DMS 273 treated with DMSO at 0.1 percent for 48 hours (cell line): ENCODE measurements around the gene PTPRK.
A peak's percentile ranks its signal among the peaks of the same experiment; 100 is the strongest.

Experiments used
- DNase-seq: peaks from one replicate; lab custom pipeline; 2025; lab: John Stamatoyannopoulos, UW

Gene PTPRK

DNA sequence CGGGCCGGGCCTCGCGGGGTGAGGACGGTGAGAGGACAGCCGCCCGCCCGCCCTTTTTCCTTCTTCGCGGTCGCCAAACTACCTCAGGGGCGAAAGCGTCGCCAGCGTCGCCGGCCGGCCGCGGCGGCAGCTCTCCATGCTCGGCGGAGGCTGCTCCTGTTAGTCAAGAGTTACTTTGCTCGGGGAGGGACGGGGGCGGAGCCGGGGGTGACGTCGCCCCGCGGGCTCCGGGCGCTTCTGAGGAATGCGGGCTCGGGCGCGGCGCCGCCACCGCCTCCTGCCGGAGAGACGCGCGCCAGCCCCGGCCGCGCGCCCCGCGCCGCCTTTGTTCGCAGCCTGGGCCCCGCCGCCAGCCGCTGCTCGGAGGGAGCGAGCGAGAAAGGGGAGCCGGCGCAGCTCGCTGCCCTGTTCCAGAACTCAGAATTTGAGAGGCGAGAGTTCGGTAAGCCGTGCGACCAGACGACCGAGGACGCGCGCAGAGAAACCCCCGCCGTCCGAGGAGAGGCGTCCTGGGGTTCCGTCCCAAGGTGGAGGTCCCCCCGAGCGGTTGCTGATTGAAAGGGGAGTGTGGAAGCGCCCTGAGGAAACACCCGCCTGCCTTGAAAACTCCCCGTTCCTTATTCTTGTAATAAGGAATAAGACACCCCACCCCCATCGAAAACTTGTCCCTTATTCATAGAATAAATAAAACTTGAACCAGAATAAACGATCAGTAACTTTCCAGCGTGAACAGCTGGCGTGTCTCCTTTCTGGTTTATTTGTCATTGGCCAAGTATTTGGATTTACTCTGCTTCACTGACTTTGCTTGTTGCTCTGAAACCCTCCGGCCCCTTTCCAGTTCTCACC is at the start of gene PTPRK:
Gene PTPRK (minus strand): TSS at position 164 of the 846 bp plus-strand sequence. CDS start 241 bp downstream, outside the sequence.
- DNase-seq: peak; percentile 81

DNA sequence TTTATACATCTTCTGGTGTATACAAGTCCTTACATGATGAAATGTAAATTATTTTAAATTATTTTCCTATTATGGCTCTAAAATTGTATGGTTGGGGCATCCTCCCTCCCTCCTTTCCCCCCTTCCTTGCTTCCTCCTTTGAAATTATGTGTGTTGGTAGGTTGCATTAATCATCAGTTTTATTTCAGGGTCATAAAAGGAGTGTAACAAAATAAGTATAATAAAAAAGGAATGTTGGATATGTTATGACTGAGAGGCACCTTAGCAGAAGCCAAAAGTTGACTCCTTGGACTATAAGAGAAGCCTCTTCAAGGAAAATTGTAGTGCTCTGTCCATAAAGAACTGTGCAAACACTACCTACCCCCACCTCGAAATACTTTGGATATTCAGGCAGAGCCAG is 46.6 kb upstream of the PTPRK start:
- no peak for DNase-seq

DNA sequence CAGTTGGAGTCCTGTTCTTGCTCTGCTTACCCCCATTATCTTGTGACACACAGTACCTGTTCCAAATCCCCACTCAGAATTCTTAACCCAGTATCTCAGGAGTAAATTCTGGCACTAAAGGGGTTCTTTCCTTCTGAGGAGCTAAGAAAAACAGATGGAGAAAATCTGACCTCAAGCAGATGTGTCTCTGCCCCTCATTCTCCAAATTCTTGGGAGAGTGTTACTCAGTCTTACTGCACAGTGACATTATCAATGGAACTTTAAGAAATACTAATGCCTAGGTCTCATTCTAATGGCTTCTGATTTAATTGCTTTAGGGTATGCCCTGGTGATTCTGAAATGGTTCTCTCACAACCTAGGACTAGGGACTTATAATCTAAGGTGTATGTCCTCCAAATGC is 40.6 kb upstream of the PTPRK start:
- no peak for DNase-seq

DNA sequence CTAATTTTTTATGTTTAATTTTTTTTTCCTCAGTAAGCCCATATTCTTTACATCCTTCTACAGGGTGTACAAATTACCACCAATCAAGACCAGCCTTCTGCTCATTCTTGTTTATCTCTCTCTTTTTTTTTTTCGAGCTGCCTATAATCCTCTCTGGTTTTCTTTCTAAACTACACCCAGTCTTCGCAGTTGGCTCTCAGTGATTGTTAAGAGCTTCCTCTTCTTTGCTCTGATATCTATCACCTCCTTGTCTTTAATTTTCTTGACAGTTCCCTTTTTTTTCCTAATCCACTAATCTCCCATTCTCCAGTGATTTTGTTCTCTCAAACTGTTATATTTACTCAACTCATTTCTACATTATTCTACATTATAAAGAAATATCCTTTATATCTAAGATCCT is 38.5 kb upstream of the PTPRK start:
- DNase-seq: no peak

DNA sequence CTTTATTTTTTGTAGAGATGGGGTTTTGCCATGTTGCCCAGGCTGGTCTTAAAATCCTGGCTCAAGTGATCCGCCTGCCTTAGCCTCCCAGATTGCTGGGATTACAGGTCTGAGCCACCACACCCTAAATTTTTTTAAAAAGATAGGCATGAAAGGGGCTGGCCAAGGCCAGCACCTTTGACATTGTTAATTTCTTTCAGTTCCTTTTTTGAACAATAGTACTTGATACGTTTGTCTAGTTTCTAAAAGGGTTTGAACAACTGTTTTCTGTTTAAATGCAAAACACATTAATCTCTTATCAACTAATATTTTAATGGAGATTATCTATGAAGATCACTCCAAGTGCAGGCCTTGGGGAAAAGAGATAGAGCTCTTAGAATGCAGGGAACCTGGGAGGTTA is 37.6 kb upstream of the PTPRK start:
- no peak for DNase-seq

DNA sequence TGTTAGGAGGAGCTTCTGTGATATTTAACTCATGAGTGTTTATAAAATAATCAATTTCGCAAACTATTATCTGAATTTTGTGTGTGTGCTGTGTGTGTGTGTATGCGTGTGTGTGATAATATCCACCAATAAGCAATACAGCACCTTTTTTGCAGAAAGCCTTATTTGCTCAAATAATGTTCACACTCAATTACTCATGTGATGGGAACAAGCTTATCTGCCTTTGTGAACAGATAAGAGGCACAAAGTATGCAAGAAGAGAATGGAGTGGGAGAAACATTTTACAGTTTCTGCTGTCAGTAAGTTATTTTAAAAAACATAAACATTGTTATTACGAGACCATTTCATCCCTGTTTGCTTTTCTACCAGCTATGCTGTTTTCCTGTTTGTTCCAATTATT is 36.7 kb upstream of the PTPRK start:
- DNase-seq: no peak

DNA sequence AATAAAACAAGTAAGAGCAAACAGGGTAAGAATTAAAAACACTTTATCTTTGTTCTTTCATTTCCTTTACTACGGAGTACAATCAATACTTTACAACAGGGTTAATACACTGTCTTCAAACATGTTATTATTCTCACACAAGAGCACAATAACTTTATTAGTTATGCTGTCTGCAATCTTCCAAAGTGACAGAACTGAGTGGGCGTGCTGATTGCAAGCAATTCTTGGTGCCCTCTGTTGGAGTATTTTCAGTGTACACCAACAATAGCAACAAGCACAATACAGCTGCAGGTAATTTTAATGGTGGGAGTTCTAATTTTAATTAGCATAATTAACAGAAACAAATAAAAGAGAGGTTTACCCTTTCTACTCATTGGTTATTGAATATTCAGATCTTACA is 33.9 kb upstream of the PTPRK start:
- DNase-seq: no peak

DNA sequence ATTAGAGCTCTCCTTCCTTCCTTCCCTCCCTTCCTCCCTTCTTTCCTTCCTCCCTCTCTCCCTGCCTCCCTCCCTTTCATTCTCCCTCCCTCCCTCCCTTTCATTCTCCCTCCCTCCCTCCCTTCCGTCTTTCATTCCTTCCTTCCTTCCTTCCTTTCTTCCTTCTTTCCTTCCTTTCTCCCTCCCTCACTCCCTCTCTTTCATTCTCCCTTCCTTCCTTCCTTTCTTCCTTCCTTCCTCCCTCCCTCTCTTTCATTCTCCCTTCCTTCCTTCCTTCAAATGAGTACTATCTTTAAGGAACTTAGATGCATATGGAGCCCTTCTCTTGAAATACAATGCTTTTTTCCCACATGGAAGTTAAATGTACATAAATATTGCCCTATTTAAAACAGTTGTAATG is 20.9 kb upstream of the PTPRK start:
- DNase-seq: no peak

DNA sequence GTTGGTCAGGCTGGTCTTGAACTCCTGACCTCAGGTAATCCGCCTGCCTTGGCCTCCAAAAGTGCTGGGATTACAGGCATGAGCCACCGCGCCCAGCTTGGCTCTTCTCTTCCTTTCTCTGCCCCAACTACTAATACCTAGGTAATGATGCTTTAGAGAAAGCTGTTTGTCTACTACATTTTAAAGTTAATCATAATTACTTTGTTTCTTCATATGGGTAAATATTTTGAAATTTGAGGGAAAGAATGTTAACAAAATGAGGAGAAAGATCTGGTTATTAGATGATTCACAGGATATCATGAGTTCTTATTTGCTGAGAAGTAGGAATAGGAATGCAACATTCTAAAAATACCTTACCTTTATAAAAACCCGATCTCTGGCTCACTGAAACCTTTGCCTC is 18.4 kb upstream of the PTPRK start:
- no peak for DNase-seq

DNA sequence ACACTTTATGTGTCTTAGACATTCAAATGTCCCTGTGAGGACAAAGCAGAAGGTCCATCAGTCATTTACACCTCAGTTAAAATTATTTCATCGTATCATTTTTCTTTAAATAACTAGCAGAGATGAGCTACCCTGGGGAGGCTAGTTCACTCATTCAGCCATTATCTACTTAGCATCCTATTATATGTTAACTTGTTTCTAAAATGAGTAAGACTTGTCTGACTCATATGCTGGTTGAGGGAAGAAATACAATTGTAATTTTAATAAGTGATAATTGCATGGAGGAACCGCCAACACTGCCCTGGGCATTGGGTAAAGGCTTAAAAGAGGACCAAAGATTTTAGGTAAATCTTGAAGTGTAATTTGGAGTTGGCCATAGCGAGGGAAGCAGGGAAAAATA is 12.4 kb upstream of the PTPRK start:
- DNase-seq: no peak

DNA sequence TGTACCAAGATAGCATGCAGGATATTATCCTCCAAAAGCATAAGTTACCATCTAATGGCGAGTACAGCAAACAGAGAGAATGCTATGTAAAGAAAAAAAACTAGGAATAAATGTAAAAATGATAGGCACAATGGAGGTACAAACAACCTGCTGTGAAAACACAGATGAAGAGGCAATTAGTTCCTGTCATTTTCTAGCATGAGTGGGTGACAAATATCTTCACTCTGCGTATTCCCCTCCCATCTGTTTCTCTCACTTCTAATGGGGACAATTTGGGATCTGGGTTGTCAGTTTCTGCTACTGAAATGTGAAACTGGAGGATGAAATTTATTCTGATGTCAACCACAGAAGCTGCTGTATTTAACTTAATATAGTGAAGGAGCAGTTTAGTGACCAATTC is 11.7 kb upstream of the PTPRK start:
- no peak for DNase-seq

DNA sequence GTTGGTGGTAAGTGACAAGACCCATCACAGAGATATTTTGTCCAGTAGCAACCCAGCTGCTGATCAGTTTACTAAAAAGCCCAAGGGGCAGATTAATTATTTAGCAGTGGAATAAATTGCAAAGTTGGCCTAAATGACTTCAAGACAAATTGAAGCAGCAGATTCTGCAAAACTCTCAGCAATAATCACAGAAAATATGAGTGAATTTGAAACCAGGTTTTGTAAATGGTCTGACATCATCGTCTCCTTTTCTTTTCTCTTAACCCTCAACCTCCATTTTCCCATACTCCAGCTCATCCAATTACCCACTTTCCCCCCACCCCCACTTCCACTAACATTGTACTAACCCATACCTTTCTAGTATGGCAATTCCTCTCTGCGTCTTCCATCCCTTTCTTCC is 11.3 kb upstream of the PTPRK start:
- no peak for DNase-seq

DNA sequence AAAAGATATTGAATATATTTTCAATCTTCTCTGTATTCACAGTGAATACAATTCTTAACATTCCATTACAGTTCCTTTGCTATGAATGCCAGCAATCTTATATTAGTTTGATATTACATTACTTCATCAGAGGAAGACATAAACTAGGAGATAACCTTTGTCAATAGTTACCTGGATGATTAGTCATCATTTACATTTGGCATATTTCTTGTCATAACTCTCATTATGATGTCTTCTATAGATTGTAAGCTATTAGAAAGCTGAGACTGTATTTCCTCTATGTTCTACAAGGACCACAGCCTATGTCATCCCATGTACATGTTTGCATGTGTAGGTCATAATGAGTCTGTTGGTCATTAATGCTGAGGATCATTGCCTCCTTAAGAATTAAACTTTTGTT is 7.8 kb upstream of the PTPRK start:
- DNase-seq: no peak

DNA sequence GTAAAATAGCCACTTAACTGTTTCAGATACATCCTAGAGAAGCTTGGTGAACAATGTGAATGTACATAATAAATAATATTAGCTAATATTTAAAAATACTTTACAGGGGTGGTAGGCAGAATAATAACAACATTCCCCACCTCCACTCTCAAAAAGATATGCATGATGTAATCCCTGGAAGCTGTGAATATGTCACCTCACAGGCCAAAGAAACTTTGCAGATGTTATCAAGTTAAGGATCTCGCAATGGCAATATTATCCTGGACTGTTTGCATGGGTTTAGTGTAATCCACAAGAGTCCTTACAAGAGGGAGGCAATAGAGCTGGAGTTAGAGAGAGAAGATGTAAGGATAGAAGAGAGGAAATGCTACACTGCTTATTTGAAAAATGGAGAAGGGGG is 7.0 kb upstream of the PTPRK start:
- DNase-seq: no peak

DNA sequence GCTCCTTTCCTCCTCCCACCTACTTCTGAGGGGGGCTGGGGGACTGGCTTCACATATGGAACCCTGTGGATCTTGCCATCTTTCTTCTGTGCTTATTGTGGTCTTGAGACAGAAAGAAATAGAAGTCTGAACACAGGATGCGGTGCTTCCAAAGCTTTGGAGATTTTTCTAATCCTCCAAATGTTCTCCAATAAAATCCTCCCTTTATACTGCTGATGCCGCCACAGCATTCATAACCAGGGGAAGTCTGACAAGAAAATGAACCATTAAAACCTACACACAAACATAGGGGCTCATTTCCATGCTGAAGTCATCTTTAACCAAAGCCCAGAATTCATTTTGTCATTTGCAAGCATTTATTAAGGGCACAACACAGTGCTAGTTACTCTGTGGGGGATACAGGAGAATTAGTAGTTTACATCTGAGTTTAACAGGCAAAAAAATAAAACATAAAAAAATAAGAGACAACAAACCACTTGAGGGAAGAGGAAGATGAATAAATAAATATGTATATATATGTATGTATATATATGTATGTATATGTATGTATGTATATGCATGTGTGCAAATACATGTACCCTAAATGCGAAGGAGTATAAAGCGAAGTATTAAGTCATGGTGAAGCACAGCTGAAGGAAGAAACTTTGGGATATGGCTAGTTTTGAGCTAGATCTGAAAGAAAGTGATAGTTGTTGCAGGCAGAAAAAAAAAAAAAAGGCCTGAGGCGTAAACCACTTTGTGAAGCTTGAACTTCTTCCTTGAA is 5.9 kb upstream of the PTPRK start:
- no peak for DNase-seq

DNA sequence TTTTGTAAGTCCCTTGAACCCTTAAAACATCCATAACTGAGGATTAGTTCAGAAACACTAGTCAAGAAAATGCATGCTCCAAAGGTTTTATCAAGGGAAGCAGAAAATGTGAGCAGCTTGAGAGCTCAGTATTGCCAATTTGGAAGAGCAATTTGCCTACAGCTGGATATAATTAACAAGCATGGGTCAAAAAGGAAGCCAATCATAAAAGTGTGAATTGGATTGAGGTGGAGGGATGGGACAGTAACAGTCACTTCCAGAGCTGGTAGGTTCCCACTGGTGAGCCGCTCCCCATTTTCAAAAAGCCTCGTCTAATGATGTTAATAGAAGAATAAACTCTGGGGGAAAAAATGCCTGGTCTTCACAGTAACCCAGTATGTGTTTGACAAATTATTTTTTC is 5.0 kb upstream of the PTPRK start:
- DNase-seq: no peak

DNA sequence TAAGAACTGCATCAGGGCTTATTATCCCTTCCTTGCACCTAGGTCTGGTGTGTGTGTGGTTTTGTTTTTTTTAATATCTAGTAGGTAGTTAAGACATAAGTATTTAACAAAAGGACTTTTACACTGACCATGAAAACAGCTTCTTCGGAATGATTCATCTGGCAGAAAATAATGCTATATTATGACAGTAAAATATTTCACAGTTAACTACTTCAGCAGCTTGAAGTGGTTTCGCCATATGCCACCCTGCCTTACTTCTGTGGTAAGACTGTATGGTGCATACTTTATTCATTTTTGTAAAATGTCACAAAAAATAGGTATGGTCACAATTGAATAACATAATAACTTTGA is 858 bp upstream of the PTPRK start:
- peak; percentile 76 for DNase-seq

DNA sequence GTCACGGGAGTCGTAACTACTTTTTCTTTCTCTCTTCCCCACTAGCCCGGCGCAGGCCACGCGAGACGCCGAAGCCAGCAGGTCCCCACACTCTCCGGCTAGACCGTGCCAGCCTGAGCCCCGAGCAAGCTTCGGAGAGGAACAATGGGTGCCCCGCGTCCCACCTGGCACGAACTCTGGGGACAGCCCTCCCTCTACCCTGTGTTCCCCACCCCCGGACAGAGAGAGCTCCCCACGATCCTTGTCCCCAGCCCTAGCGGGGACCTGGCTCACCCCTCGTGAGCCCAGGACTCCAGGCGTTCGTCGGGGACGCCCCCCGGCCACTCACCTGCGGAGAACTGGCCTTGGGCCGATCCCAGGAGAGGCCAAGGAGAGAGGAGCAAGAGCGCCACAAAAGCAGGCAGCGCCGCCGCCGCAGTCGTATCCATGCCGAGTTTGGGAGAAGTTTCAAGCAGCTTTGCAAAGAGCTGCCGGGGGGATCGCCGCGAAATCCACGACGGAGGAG is 416 bp downstream of the PTPRK start:
- DNase-seq: peak; percentile 67

DNA sequence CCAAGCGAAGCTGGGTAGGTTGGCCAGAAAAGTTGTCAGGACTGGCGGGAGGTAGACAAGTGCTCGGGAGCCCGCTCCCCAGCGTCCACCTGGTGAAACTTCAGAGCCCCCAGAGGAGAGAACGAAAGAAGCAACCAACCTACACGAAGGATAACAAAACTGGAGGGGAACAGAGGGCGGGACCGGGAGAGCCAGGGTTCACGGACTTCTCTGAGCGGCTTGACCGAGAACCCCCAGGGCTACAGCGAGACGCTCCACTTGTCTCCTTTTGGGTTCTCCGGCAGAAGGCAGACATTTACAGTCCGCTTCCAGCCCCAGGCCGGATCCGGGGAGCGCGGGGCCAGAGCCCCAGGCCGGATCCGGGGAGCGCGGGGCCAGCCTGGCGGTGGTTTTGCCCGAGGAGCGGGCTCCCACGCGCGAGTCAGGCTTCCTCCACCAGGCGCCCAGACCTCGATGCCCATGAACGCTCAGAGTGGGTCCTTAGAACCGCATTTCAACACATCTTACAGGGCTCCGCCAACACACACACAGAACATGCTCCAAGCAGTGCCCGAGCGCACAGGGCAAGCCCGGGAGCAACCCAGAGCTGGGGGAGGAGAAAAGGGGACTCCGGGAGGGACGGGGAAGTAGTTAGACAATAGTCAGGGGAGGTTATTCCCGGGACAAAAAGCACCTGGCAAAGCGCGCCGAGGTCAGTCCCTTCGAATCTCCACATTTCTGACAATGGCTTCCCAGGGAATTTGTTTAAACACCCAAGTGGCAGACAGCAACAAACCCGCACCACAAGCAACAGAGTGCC is 1.1 kb downstream of the PTPRK start:
- peak; percentile 70 for DNase-seq

DNA sequence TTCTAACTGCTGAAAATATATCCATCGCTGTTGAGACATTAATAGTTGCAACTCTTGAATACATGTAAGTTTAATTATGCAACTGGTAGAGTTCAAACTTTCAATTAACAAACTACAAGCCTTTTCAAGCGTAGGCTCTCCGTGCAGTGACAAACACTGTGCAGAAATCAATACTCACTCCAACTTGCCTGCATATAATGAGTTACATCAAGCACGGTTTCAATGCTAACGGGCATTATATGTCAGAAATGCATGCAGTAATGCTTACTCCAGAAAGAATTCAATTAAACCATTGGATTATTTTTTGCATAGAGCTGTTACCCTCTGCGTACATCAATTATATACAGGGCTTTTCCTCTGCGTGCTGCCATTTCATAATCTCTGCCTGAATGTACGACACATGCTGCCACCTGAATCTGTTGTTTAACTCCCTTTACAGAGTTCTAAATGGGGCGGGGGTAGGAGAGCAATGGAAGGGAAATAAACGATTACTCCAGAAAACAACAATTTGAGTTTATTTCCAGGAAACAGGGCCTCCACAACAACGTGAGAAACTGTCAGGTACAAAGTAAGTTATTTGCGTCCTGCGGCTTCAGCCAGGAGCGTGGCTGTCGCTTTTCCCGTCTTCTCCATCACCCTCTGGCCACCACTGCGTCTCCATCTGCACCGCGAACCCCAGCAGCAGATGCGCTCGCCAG is 1.8 kb downstream of the PTPRK start:
- no peak for DNase-seq

DNA sequence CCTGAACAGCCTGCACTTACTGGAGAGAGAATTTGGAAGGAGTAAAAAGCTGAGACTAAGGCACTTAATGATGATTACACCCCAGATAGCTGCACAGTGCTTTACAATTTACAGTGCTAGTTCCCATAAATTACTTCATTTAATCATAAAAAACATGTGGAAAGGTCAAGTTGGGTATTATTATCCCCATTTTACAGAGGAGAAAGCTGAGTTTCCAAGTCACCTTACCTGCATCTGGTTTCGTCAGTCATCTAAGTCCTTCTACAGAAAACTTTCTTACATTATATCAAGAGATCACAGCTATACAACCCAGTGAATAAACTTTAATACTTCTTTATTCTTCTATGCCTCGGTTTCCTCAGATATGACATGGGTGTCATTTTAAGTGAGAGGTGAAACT is 3.3 kb downstream of the PTPRK start:
- DNase-seq: no peak

DNA sequence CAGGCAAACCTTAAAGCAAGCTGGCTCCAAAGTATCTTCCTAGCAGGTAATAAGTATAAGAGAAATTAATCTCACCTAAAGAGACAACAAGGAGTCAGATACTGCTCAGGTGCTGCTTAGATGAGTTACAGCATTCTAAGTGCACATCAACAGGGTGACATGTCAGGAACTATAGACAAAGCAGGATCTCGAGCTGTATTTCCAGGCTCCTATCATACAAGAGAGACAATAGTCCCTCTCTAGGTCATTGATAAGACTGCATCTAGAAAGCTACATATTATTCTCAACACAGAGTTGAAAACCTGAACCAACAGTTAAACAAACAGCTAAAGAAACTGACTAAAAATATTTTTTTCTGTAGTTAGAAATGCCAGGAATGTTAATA is 3.9 kb downstream of the PTPRK start:
- no peak for DNase-seq
